ENCODE measurements around the gene AHSA1.

AHSA1 gene

DNA sequence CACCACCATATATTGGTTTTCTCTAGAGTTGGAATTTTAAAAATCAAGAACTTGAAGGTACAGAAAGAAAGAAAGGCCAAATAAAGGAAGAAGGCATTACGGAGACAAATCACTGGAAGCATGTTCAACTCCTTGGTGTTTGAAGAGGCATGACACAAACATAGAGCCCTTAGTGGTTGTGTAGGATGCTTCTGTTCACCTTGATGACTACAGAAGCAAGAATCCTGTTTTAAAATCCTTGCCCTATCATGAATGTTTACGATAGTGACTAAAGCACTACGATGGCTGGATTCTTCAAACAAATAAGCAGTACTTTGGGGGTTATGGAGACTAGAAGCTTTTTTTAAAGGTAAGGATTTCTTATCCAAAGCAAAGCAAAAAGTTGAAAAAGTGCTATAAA lies 51.0 kb downstream of the AHSA1 start:
- DNase-seq: no peak

DNA sequence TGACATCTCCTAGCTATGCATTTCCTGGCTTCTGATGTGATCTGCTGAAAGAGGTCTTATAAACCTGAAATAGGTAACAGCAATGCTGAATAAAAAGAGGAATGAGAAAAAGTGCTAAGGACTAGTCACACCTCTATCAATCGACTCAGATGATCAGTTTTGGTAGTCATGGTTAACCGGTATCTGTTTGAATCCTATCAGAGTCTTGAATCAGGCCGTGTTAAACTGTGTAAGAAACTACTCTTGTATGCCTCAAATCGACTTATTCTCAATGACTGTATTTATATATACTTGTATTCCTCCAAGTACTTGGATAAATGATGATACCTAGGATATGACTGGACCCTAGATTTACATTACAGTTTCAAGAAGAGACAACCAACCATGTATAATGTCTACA lies 51.5 kb downstream of the AHSA1 start:
- DNase-seq: no peak

DNA sequence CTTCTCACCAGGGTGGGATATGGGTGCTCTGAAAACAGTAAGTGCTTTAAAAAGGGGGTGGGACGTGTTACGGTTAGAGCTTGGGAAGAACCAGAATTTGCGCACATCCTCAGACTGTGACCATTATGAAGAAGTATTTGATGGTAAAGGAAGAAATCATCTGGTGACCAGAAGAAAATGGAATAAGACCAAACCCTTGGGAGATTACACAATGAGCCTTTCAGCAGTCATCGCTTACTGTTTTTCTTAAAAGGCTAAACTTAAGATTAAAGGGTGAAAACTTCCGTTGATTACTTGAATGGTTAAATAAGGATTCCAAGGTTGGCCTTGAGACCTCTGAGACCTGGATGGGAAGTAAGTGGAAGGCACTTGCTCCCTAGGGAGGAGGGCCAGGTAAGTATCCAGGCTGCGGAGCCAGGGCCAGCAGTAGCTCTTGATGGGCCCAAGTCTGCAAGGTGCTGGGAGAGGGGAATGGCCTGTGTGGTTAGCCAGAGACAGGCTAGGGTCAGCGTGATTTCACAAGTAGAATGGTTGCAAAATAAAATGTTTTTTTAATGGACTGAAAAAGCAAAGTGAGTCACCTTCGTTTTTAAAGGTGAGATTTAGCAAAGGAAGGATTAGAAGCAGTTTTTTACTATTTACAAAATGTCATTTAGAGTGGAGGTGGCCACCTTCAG lies 53.7 kb downstream of the AHSA1 start:
- DNase-seq: no peak

DNA sequence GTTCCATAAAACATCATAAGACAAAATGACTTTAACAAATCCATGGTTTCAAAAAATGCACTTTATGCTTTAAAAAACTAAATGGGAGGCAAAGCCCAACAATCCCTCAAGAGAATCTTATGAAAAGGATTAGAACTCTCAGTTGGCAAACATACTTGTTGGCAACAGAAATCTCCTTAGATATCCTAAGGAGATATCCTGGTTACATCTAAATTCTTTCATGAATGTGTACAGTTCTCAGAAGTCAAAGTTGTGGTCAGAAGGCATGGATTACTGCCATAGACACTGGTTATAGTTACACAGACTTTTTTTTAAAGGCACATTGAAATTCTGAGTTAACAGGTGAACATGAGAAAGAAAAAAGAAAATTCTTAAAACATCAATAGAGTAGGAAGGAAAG lies 58.2 kb downstream of the AHSA1 start:
- DNase-seq: no peak
